HEK293 (cell line): ENCODE data around the gene PRELID1.

Experiments used
- CTCF ChIA-PET: fragments of 350-600 bp; formaldehyde crosslinking; extraction: SDS; loops from one replicate; lab custom pipeline; 2021; ENCODE audit warnings: antibody characterized with exemption; lab: Yijun Ruan, JAX
- POLR2A ChIA-PET: fragments of 300-600 bp; formaldehyde crosslinking; extraction: SDS; loops from one replicate; lab custom pipeline; 2020; ENCODE audit warnings: antibody characterized with exemption, inconsistent platforms; lab: Yijun Ruan, JAX
- H3K27ac ChIP-seq: fragments of 200-500 bp; sonication (Bioruptor generic); 2 replicates; pipeline ENCODE4 v1.5.1; 2014; ENCODE audit warnings: low read depth, low read length, control low read depth, inconsistent platforms; ENCODE audit errors: extremely low read depth
- H3K36me3 ChIP-seq, 2 experiments: fragments of 200-500 bp in 1 of 2; sonication (Bioruptor generic) in 1 of 2; 1 replicate in 1 of 2; 2 replicates in 1 of 2; pipeline ENCODE4 v1.5.1; 2014 to 2017; ENCODE audit warnings: inconsistent platforms in 2 of 2, low read length in 2 of 2; ENCODE audit not compliant: control insufficient read depth in 2 of 2, insufficient read depth in 1 of 2
- H3K4me1 ChIP-seq: fragments of 200-500 bp; sonication (Bioruptor generic); 2 replicates; pipeline ENCODE4 v1.5.1; 2014; ENCODE audit warnings: mild to moderate bottlenecking, low read length, inconsistent platforms; ENCODE audit not compliant: control insufficient read depth, insufficient read depth
- H3K4me3 ChIP-seq: 2 replicates; pipeline ENCODE4 v1.5.1; 2011; ENCODE audit warnings: low read depth, mild to moderate bottlenecking, control low read depth, low read length, moderate library complexity
- H3K9me3 ChIP-seq: fragments of 200-500 bp; sonication (Bioruptor generic); 2 replicates; pipeline ENCODE4 v1.5.1; 2014; ENCODE audit warnings: low read depth, low read length, inconsistent platforms; ENCODE audit not compliant: control insufficient read depth, insufficient read depth
- CTCF ChIP-seq: fragments of 450-650 bp; formaldehyde crosslinking; IDR thresholded peaks from 2 replicates; pipeline ENCODE4 v1.5.1; 2016; ENCODE audit warnings: missing biosample characterization, missing genetic modification characterization
- HOXA7 ChIP-seq: sonication (generic); formaldehyde crosslinking; IDR thresholded peaks from 2 replicates; pipeline ENCODE4 v1.8.1; 2022; ENCODE audit warnings: missing genetic modification reagents, borderline replicate concordance
- KLF16 ChIP-seq: fragments of 450-650 bp; formaldehyde crosslinking; IDR thresholded peaks from 2 replicates; pipeline ENCODE4 v1.5.1; 2017; ENCODE audit warnings: missing biosample characterization, missing genetic modification characterization
- PRDM2 ChIP-seq: fragments of 450-650 bp; formaldehyde crosslinking; IDR thresholded peaks from 2 replicates; pipeline ENCODE4 v1.5.1; 2016; ENCODE audit warnings: missing biosample characterization, missing genetic modification characterization, borderline replicate concordance
- SCRT2 ChIP-seq: fragments of 450-650 bp; formaldehyde crosslinking; IDR thresholded peaks from 2 replicates; pipeline ENCODE4 v1.5.1; 2016; ENCODE audit warnings: missing biosample characterization, missing genetic modification characterization
- ZBTB6 ChIP-seq: fragments of 450-650 bp; formaldehyde crosslinking; IDR thresholded peaks from 2 replicates; pipeline ENCODE4 v1.5.1; 2017; ENCODE audit warnings: missing biosample characterization, missing genetic modification characterization
- ZNF10 ChIP-seq: fragments of 450-650 bp; formaldehyde crosslinking; IDR thresholded peaks from 2 replicates; pipeline ENCODE4 v1.5.1; 2017; ENCODE audit warnings: missing biosample characterization, missing genetic modification characterization
- ZNF324 ChIP-seq: fragments of 450-650 bp; formaldehyde crosslinking; IDR thresholded peaks from 2 replicates; pipeline ENCODE4 v1.5.1; 2016; ENCODE audit warnings: missing biosample characterization, missing genetic modification characterization
- ZNF664 ChIP-seq: fragments of 450-650 bp; formaldehyde crosslinking; IDR thresholded peaks from 2 replicates; pipeline ENCODE4 v1.5.1; 2016; ENCODE audit warnings: missing biosample characterization, missing genetic modification characterization
- TF ChIP-seq, protein P1 (sequence below): fragments of 450-650 bp; formaldehyde crosslinking; IDR thresholded peaks from 2 replicates; pipeline ENCODE4 v1.5.0; 2017; ENCODE audit warnings: missing biosample characterization, missing genetic modification characterization, borderline replicate concordance
- TF ChIP-seq, protein P2 (sequence below): fragments of 450-650 bp; formaldehyde crosslinking; IDR thresholded peaks from 2 replicates; pipeline ENCODE4 v1.5.1; 2017; ENCODE audit warnings: missing biosample characterization, missing genetic modification characterization

The PRELID1 gene

DNA sequence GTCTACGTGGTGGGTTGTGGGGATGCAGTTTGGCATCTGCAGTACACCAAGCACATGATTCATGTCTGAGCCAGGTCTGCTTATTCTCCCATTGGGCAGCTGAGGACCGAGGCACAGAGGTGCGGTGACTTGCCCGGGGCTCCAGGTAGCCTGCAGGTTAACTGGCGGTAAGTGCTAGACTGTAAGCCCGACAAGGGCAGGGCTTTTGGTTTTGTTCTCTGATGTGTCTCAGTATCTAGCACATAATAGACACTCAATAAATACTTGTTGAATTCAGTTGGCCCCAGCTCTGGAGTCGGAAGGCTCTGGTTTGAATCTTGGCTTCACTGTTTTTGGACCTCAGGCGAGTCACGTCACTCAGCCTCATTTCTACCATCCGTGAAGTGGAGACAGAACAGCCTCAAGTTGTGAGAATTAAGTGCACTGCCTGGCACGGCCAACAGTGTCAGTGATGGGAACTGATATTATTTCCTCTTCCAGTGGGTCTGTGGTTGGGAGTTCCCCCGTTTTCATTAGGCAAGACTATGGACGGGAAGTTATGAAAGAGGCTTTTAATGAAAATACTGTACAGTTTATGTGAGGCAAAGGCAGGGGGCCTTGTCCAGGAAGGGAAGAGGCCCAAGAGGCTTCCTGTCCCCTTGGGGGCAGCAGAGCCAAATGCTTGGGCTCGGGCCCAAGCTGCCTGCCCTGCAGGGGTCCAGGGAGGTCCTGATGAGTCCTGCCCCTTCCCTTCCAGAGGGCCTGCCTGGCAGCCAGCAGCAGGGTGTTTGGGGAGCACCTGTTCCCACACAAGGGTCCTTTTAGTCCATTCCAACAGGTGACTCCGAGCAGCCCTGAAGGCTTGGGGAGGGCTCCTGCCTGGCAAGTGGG, 3.3 kb downstream of the PRELID1 start (continued):
- TF ChIP-seq PRDM2 (tag by site-specific recombination): no peak
- peak; percentile 48; the same call in 1 of the 2 replicates for TF ChIP-seq CTCF
- TF ChIP-seq, protein P1, sequence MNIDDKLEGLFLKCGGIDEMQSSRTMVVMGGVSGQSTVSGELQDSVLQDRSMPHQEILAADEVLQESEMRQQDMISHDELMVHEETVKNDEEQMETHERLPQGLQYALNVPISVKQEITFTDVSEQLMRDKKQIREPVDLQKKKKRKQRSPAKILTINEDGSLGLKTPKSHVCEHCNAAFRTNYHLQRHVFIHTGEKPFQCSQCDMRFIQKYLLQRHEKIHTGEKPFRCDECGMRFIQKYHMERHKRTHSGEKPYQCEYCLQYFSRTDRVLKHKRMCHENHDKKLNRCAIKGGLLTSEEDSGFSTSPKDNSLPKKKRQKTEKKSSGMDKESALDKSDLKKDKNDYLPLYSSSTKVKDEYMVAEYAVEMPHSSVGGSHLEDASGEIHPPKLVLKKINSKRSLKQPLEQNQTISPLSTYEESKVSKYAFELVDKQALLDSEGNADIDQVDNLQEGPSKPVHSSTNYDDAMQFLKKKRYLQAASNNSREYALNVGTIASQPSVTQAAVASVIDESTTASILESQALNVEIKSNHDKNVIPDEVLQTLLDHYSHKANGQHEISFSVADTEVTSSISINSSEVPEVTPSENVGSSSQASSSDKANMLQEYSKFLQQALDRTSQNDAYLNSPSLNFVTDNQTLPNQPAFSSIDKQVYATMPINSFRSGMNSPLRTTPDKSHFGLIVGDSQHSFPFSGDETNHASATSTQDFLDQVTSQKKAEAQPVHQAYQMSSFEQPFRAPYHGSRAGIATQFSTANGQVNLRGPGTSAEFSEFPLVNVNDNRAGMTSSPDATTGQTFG (tag by site-specific recombination): no peak
- no peak for TF ChIP-seq ZBTB6
- TF ChIP-seq ZNF324 (tag by site-specific recombination): no peak
- TF ChIP-seq HOXA7 (CRISPR knock-in tag): no peak
- TF ChIP-seq, protein P2, sequence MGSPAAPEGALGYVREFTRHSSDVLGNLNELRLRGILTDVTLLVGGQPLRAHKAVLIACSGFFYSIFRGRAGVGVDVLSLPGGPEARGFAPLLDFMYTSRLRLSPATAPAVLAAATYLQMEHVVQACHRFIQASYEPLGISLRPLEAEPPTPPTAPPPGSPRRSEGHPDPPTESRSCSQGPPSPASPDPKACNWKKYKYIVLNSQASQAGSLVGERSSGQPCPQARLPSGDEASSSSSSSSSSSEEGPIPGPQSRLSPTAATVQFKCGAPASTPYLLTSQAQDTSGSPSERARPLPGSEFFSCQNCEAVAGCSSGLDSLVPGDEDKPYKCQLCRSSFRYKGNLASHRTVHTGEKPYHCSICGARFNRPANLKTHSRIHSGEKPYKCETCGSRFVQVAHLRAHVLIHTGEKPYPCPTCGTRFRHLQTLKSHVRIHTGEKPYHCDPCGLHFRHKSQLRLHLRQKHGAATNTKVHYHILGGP (tag by site-specific recombination): no peak
- TF ChIP-seq ZNF664 (tag by site-specific recombination): peak; percentile 74

- Histone ChIP-seq H3K36me3 (peaks cover 4 to 51% of the 10 kb centered on the region in 2 experiments; a peak in 2 of 3 replicates), H3K4me3 (no peak overlapping the region), H3K4me1 (peaks cover 11% of the 10 kb centered on the region), H3K27ac (no peak overlapping the region), H3K9me3 (no peaks in the 10 kb centered on the region)
- ChIA-PET CTCF (interaction anchor here (0.6 to 1.2 kb wide), 5 partner anchors 64 to 194 kb away, joined by 3 read pairs; no protein-coding TSS in a partner anchor), POLR2A (interaction anchor here (0.5 to 1.5 kb wide), 4 partner anchors 8 to 156 kb away, joined by 3 read pairs; no protein-coding TSS in a partner anchor)
- TF ChIP-seq KLF16 (tag by site-specific recombination) (no peak), ZNF10 (tag by site-specific recombination) (0 out of 2 replicates have a peak, but pooled peaks have one; percentile 29), SCRT2 (0 out of 2 replicates have a peak, but pooled peaks have one; percentile 16)
Measured at GRCh38 chr5:177307544-177308363, 4.2 kb downstream of the PRELID1 start.
